SK-N-SH (cell line): Measurements from ENCODE around the gene TOR4A.
A peak's percentile ranks its signal among the peaks of the same experiment; 100 is the strongest.

Source experiments
- CHD2 ChIP-seq: fragments of 150-350 bp; IDR thresholded peaks from 2 replicates; pipeline ENCODE4 v1.6.1; 2018; ENCODE audit warnings: low read length; ENCODE audit not compliant: partially characterized antibody
- EP300 ChIP-seq, 2 experiments: IDR thresholded peaks; 2 replicates each; pipeline versions ENCODE4 v1.4.0 to v1.6.1; 2012; ENCODE audit warnings: borderline replicate concordance in 1 of 2, low read depth in 1 of 2, low read length in 1 of 2
- SIN3A ChIP-seq: IDR thresholded peaks from 2 replicates; pipeline ENCODE4 v1.6.1; 2012; ENCODE audit warnings: low read depth, mild to moderate bottlenecking, low read length, moderate library complexity, borderline replicate concordance
- TEAD4 ChIP-seq: IDR thresholded peaks from 2 replicates; pipeline ENCODE4 v1.4.0; 2012; ENCODE audit warnings: mild to moderate bottlenecking, borderline replicate concordance; ENCODE audit not compliant: insufficient read depth
- TF ChIP-seq, protein P1 (sequence below): fragments of 200-600 bp; sonication (generic); IDR thresholded peaks from 2 replicates; pipeline ENCODE4 v1.6.1; 2017; ENCODE audit warnings: antibody characterized with exemption, mild to moderate bottlenecking, moderate library complexity

DNA sequence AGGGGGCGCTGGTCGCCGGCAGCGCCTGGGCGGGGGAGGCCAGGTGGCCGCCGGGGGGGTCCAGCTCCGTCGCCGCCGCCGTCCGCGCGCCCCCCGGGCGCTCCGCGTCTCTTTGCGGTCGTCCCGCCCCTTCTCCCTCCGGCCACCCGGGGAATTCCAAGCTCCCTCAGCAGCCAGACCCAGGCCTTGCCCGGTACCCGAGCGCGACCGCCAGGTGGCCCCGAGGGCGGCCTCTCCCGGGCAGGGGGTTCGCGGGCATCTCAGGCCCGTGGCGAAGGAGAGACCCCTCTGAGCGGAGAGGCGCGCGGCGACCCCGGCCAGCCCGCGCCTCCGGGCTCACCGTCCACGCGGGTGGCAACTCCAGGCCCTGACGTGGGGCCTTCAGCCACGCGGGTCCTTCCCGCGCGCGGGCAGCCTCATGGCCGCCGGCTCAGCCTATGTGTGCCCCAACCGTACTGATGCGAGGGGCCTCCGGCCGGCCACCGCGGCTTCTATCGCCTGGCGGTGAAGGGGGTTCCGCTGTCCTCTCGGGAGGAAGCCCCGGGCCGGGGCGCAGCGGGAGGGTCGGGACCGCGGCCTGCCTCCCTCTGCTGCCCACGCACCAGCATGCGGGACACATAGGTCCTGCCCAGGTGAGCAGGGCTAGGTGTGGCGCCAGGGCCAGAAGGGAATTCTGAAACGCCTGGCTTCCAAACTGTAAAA, 25.1 kb downstream of the TOR4A start:
- TF ChIP-seq, protein P1, sequence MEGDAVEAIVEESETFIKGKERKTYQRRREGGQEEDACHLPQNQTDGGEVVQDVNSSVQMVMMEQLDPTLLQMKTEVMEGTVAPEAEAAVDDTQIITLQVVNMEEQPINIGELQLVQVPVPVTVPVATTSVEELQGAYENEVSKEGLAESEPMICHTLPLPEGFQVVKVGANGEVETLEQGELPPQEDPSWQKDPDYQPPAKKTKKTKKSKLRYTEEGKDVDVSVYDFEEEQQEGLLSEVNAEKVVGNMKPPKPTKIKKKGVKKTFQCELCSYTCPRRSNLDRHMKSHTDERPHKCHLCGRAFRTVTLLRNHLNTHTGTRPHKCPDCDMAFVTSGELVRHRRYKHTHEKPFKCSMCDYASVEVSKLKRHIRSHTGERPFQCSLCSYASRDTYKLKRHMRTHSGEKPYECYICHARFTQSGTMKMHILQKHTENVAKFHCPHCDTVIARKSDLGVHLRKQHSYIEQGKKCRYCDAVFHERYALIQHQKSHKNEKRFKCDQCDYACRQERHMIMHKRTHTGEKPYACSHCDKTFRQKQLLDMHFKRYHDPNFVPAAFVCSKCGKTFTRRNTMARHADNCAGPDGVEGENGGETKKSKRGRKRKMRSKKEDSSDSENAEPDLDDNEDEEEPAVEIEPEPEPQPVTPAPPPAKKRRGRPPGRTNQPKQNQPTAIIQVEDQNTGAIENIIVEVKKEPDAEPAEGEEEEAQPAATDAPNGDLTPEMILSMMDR, result peak; percentile 58
- TF ChIP-seq EP300 (IDR thresholded peaks at IDR 0.05; ENCODE audit: borderline replicate concordance in 1 of 2, low read depth in 1 of 2, low read length in 1 of 2) (no peak), TEAD4 (no peak), SIN3A (no peak), CHD2 (no peak)
